Measurements from ENCODE around the gene ESYT1.
A peak's percentile ranks its signal among the peaks of the same experiment; 100 is the strongest.

Gene ESYT1

DNA sequence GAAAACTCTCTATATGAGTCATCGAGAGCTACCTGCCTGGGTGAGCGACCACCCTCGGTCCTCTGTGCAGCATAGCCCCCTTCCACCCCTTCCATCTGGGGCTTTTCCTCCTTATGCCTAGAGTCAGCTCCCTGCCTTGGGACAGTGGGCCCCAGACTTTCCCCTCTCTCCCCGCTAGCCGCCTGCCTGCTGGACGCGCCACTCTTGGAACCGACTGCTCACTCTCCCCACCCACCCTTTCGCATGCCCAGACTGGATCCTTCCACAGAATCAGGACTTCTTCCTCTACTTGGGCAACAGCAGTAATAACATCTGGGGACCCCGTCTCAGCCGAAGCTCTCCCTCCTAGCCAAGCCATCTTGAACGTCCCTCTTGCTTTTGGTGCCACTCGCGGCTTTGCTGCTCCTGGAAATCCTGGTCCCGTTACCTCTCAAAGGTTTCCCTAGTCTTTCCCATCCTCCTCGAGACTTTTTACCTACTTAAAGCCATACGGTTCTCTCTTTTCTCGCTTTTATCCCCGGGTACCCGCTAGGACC lies 671 bp downstream of the ESYT1 start:
- DNase-seq (ENCODE audit: low read depth): no peak

DNA sequence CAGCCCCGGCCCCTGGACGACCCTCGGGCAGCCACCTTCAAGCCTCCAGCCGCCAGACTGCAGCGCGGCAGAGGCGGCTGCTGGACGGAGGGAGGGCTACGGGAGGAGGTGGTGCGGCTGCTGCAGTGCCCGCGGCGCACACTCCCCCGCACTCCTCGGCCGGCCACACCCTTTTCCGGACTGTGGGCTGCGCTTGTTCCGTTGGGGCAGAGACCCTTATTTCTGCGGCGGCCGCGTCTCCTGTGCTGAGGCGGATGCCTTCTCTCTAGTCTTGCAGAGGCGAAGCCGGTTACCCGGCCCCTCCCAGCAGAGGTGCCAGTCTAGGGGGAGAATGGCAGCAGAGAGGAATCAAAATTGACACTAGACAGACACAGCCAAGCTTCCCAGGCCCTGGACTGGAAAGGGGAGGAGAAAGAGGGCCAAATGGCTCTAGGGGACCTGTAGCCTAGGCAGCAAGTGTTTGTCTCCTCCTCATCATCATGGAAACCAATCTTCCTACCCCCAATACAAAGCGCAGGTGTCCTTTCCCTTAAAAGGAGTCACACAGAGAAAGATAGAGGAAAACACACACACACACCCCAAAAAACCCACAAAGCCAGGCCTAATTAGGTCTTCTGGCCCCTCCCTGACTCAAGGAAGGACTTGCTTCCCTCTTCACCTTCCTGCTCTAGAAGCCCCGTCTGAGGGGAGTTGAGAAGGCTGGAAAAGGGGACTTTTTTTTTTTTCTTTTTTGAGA lies 1.3 kb downstream of the ESYT1 start:
- DNase-seq (ENCODE audit: low read depth): peak; percentile 33

DNA sequence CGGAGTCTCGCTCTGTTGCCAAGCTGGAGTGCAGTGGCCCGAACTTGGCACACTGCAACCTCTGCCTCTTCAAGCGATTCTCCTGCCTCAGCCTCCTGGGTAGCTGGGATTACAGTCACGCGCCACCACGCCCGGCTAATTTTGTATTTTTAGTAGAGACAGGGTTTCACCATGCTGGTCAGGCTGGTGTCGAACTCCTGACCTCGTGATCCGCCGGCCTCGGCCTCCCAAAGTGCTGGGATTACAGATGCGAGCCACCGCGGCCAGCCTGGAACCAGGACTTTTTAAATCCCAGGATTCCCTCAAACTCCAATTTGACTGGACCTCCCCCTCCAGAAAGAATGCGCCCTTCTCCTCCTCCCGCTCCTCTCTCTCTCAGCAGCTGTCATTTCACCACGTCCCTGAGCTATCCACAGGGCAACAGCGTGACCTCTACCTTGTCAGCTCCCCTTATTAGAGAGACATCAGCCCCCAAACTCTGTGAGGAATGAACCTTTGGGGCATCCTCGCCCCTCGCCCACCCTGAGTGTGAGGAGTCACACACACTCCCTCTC lies 2.0 kb downstream of the ESYT1 start:
- no peak for DNase-seq (ENCODE audit: low read depth)

DNA sequence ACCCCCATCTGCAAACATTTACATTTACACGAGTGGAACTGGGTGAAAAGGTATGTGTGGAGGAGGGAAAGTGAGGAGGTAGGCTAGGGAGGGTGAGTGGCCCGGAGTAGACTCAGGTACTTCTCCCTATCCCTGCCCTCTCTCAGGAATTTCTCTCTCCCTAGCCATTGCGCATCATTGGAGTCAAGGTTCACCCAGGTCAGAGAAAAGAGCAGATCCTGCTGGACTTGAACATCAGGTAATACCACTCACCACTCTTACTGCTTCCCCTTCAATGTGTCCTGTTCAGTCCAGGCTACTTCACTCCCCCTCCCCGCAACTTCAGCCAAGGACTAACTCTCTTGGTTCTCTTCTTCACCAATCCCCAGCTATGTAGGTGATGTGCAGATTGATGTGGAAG lies 2.8 kb downstream of the ESYT1 start:
- no peak for DNase-seq (ENCODE audit: low read depth)

DNA sequence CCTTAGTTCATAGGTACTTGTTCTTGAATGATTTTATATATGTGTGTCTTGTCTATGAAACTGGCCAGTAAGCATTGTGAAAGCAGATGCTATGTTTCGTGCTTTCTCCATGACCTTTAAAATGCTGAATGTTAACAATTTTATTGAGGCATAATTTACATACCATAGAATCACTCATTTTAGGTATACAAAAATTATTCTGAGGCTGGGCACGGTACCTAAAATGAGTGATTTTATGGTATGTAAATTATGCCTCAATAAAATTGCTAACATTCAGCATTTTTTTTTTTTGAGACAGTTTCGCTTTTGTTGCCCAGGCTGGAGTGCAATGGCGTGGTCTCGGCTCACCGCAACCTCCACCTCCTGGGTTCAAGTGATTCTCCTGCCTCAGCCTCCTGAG lies 6.8 kb downstream of the ESYT1 start:
- no peak for DNase-seq (ENCODE audit: low read depth)

DNA sequence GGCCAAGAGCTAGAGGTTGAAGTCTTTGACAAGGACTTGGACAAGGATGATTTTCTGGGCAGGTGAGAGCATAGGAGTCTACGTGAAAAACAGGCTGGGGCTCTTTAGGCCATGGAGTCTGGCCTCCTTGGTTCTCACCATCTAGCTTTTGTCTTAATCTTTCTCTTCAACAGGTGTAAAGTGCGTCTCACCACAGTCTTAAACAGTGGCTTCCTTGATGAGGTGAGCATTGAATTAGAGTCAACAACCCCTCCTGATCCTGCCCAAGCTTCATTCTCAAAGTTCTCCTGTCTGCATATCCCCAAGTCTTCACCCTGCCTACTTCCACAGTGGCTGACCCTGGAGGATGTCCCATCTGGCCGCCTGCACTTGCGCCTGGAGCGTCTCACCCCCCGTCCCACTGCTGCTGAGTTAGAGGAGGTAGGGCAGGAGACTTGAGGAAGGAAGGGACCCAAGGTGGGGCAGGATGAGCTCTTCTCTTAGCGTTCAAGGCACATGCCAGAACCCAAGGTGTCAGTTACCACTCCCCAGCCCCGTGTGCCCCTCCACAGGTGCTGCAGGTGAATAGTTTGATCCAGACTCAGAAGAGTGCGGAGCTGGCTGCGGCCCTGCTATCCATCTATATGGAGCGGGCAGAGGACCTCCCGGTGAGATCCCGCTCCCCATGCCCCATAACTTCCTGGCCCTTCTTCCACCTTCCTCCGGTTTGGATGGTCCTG lies 9.9 kb downstream of the ESYT1 start:
- DNase-seq (ENCODE audit: low read depth): no peak

DNA sequence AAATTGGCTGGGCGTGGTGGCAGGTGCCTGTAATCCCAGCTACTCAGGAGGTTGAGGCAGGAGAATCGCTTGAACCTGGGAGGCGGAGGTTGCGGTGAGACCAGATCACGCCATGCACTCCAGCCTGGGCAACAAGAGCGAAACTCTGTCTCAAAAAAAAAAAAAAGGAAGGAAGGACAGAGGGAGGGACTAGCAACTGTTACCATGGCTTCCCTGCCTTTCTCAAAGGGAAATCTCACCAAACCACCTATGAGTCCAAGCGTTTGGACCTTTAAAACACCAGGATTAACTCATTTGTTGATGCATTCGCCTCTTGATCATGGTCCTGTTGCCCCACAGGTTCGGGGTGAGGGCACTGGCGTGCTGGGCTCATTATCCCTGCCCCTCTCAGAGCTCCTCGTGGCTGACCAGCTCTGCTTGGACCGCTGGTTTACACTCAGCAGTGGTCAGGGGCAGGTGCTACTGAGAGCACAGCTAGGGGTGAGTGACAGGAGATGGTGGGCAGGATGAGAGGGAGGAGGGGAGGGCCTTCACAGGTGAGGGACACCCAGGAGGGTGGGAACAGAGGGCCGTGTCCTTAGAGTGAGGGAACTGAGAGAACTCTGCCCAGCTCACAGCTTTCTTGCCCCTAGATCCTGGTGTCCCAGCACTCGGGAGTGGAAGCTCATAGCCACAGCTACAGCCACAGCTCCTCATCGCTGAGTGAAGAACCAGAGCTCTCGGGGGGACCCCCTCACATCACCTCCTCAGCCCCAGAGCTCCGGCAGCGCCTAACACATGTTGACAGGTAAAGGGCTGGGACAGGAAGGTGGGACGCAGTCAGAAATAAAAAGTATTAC lies 14.1 kb downstream of the ESYT1 start:
- no peak for DNase-seq (ENCODE audit: low read depth)

DNA sequence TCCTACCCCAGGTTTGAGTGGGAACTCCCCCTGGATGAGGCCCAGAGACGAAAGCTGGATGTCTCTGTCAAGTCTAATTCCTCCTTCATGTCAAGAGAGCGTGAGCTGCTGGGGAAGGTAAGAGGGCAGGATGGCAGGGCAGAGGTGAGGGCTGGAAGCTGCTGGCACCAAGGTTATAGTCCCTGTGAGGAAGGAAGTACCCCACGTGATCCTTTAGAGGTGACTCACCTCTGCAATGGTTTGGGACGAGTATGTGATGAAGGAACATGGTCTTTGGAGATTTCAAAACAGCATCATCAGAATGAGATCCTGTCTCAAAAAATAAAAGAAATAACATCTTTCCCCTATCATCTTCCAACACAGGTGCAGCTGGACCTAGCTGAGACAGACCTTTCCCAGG lies 15.2 kb downstream of the ESYT1 start:
- no peak for DNase-seq (ENCODE audit: low read depth)

DNA sequence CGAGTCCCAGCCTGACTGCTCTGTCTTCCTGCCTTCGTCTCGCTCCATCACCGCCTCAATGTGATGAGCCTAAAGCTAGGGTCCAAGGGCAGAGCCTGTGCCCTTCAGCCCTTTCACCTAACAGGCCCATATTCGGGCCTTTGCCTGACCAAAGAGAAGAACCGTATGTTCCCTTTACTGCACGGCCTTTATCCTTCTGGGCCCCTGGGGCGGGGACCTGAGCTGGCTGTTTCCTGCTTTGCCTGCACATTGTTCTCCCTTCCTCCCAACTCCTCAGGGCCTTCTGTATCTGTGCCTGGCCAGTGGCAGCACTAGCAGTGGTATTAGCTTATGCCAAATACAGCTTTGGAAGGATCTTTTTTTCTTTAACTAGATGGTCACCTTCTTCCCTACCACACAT lies 15.8 kb downstream of the ESYT1 start:
- no peak for DNase-seq (ENCODE audit: low read depth)

DNA sequence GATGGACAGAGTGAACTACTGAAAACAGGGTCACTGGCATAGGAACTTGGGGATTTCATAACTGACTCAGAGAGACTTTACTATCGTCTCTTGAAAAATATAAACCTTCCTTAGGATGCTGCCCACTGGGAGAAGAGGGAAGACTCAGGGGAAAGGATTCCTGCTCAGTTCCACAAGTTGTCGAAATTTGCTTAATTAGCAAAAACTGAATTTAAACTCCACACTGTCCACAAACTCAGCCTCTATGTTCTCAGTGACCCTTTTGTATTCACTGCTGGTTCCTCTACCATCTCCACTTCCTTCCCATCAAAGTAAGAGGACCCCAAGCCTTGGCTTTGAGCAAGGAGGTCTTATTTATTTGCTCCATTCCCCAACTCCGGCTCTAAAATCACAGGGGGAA lies 17.1 kb downstream of the ESYT1 start:
- DNase-seq (ENCODE audit: low read depth): no peak

DNA sequence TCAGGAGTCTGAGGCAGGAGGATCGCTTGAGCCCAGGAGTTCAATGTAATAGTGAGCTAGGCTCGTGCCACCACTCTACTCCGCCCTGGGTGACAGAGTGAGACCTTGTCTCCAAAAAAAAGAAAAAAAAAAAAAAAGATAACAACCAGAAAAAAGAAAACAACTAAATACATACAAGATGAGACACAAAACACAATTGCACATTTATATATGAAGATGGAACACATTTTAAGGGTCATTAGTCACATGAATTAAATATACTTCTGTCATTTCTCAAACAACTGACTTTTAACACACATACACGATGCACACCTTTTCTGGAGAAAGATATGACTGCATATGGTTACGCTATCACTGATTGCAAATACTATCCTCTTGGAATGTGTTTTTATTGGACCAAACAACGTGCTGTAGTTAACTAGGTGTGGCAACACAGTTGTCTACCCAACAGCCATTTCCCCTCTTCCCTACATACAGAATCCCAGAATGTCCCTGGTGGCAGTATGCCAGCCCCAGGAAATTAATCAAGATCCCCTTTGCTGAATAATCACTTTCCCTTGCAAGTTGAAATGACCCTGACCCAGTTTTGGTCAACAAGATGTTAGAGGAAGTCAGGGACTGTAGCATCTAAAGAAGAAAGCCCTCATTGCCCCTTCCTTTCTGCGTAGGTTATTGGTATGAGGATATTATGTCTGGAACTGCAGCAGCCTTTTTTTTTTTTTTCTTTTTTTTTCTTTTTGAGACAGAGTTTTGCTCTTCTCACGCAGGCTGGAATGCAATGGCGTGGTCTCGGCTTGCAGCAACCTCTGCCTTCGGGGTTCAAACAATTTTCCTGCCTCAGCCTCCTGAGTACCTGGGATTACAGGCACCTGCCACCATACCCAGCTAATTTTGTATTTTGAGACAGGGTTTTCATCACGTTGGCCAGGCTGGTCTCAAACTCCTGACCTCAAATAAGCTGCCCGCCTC lies 18.7 kb downstream of the ESYT1 start:
- no peak for DNase-seq (ENCODE audit: low read depth)

DNA sequence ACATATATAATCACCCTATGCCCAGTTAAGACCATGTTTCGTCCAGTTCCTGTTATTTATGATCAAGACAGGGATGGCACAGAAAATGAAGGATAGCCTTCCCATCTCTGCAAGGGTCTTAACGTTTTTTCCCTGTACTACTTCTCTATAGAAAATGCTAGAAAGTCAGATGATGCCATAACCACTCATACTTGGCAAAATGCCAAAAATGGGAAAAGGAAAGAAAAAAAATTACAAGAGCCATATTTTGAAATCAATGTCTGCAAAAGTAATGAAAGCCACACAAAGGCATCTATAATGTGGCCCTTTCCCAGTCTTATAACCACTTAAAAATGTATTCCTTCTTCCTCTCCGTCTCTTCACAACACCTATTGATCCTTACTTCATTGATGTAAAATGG lies 22.5 kb downstream of the ESYT1 start:
- no peak for DNase-seq (ENCODE audit: low read depth)

DNA sequence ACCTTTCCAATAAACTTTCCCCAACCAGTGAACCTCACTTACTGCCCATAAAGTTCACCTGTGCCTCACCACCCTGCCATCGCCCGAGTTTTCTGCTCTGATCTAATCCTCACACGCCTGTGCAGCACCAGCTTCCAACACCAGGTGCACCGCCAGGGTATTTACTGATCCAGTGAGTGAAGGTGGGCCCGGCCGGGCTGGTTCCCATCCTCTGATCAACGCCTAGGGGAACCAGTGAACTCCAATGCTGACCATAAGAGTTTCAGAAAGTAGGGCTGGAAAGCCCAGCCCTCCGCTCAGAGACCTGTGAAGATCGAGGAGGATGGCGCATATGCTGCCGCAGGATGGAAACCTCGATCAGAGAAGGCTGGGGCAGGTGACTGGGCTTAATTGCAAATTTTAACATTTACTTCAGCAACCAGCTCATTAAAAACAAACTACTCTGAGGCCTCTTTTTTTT lies 23.6 kb downstream of the ESYT1 start:
- no peak for DNase-seq (ENCODE audit: low read depth)

DNA sequence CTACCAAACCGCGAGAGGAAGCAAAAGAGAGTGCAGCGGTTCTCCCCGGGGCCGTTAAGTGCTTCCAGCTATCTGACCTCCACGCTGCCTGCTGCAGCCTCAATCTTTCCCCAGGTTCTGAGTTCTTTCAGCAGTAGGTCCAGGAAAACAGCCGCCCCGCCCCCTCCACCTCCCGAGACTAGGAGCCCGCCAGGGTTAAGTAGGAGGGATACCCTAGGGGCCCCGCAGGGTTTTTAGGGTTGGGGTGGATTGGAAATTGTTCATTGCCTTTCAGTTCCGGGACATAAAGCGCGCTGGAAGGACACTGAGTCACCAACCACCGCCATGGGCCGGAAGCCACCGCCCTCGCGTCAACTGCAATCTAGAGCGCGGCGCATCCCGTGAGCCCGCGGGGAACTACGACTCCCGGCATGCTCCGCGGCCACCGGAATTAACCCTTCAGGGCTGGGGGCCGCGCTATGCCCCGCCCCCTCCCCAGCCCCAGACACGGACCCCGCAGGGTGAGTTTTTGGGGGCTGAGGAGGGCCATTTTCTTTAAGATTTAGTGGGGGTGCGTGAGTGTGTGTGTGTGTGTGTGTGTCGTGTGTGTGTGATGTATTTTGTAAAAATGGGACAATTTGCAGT lies 24.2 kb downstream of the ESYT1 start, which contains the start of gene MYL6B:
TSS of gene MYL6B (plus strand) at position 456 of the 624 bp plus-strand sequence. CDS start 1,332 bp downstream, outside the sequence.
- DNase-seq (ENCODE audit: low read depth): peak; percentile 86

DNA sequence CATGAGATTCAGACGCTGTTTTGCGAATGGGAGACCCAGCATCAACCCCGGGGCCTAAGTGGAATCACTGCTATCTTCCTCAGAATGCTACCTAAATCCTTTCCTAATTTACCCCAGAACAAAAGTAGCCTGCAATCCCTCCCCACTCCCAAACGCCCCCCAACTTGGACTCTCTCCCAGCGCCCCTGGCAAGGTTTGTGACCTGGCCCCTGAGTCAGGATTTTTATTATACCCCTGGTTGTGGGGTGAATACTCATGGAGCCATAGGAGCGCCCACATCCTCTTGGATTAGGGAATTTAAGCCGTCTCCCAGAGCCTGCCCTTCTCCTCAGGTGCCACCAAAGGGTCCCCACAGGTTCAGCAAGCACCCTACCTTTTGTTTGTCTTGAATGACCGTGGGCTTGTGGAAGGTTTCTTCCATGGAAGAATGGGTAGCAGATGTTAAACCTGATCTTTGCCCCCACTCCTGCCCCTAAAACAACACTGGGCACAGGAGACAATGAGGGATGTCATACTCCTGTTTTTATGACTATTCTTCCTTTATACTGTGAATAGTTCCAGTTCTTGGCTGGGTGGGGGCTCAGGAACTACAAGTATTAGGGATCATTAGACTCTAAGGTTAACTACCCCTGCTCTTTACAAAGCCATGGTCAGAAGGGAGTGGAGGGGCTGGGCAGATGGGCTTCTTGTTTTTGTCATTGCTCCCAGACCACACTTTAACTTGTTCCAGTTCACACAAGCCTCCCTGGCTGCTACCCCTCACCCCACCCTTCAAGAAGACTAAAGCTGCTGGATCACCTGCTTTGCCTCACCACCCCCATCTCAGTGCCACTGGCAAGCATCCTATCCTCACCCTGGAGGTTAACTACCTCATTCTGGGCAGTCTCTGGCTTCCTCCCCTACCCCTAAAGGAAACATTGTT lies 24.9 kb downstream of the ESYT1 start:
- no peak for DNase-seq (ENCODE audit: low read depth)

DNA sequence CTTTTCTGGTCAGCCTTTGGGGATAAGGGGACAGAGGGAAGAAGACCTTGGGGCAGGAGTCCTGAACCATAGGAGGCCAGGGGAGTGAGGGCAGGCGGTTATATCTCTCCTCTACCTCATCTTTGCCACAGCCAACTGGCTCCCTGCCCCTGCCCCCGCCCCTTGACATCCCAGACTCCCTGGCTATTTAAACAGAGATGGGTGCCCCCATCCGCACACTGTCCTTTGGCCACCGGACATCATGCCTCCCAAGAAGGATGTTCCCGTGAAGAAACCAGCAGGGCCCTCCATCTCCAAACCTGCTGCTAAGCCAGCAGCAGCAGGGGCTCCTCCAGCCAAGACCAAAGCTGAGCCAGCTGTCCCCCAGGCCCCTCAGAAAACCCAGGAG lies 25.6 kb downstream of the ESYT1 start:
- DNase-seq (ENCODE audit: low read depth): no peak

DNA sequence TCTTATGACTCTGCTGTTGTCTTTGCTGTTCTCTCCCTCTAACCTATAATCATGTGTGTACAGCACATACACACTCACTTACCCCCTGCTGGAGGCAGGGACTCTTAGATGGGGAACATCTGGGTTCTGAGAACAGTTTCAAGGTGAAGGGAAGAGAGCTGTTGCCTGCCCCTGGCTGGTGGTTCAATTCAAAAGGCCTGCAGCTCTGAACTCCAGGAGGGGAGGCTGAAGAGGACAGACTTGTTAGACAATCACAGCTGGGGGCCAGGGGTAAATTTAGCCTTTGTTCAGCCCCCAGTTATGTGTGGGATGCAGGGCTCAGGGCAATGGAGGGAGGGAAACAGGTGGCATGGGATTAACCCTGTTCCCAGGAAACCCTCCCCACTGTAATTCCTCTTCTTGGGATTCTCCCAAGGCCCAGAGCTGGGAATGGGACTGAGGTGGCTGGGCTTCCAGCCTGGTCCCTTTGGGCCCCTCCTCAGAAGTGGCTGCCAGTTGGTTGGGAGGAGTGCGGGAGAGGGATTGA lies 26.2 kb downstream of the ESYT1 start:
- no peak for DNase-seq (ENCODE audit: low read depth)

DNA sequence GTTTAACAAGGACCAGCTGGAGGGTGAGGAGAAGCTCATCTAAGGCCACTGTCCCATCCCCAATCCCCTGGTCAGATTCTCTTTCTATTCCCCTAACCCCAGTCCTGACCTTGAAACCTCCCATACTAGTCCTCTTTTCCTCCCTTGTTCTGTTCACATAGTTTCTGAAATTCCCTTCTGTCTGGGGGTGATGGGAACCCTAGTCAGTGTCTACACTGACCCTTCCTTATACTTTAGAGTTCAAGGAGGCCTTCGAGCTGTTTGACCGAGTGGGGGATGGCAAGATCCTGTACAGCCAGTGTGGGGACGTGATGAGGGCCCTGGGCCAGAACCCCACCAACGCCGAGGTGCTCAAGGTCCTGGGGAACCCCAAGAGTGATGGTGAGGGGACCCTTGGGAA lies 26.8 kb downstream of the ESYT1 start:
- no peak for DNase-seq (ENCODE audit: low read depth)

DNA sequence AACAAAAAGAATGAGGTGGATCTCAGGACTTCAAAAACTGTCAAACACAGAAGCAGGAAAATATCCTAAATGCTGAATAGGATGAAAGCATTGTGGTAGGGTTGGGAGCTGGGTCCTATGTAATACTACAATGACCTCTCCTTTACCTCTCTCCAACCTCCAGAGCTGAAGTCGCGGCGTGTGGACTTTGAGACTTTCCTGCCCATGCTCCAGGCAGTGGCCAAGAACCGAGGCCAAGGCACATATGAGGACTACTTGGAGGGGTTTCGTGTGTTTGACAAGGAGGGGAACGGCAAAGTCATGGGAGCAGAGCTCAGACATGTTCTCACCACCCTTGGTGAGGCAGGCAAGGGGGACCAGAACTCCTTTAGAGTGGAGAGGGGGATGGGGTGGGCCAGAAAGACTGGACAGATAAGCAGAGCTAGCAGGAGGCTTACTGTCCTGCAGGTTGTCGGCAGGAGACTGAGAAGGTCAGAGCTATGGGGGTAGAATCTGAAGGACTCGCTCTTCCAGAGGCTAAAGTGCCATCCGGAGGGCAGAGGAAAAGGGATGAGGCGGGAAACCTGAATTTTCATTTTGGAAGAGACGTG lies 27.3 kb downstream of the ESYT1 start:
- no peak for DNase-seq (ENCODE audit: low read depth)
